ENCODE results near the gene CCDC15. TPM values are rescaled to one million over a fixed set of nuclear protein-coding genes. Genes with fewer than 3 reads are reported as not detected.
"Not testable (repeated sequence)": the region's sequence is repeated elsewhere in the genome, so short reads cannot be mapped to it uniquely, and the experiment has no call there.

CCDC15 gene
- total and polyA plus RNA-seq, 5 donors from 2014 or later = 0.64 to 1.8 (median 1.1) TPM

DNA sequence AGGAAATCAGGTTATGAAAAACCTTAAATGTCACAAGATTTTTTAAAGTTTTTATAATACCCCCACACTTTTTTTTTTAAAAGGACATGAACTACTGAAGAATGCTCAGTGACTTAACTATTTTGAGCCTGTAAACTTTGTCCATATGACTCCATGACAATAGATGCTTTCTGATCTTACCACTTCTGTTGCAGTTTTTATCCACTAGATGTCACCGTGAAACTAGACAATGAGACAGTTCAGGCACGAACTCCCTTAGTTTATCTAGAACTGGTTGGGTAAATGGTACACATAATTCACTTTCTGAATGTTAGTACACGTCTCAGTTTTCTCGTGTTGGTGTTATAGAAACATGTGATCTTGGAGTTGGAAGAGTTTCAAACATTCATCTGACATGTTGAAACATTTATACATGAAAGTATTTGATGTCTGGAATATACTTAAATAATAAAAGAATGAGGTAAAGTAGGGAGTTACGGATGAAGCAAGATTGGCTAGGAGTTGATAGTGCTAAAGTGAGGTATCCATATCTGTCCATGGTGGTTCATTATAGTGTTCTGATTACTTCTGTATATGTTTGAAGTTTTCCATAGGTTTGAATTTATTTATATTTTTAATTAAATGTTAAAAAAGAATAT lies 8.1 kb downstream of the CCDC15 start:
- peak; percentile 95 to 98 for ATAC-seq (ENCODE audit: low read depth in 2 of 2)
- no peak overlapping the region for H3K27ac Mint-ChIP-seq
- Histone ChIP-seq H3K9me3 (ENCODE audit: control insufficient read depth in 2 of 2, low read length in 2 of 2) (no peaks in the 10 kb centered on the region), H3K4me1 (ENCODE audit: control insufficient read depth, insufficient read depth, low read length, poor library complexity, severe bottlenecking) (no peaks in the 10 kb centered on the region), H3K27me3 (ENCODE audit: control insufficient read depth, insufficient read depth, low read length) (no peaks in the 10 kb centered on the region), H3K27ac (ENCODE audit: insufficient read depth, low read length, poor library complexity, severe bottlenecking) (no peak overlapping the region), H3K4me3 (ENCODE audit: low read depth, low read length) (no peak overlapping the region), H3K36me3 (ENCODE audit: control insufficient read depth, insufficient read depth, low read length) (no peaks in the 10 kb centered on the region)
- DNase-seq = peak in 2 of 3 donors; percentile 72 to 83
- no peaks in the 10 kb centered on the region for H3K4me1 Mint-ChIP-seq
- no peak overlapping the region for H3K4me3 Mint-ChIP-seq
- H3K9me3 Mint-ChIP-seq = no peaks in the 10 kb centered on the region
- H3K27me3 Mint-ChIP-seq = no peaks in the 10 kb centered on the region
- no peaks in the 10 kb centered on the region for H3K36me3 Mint-ChIP-seq

DNA sequence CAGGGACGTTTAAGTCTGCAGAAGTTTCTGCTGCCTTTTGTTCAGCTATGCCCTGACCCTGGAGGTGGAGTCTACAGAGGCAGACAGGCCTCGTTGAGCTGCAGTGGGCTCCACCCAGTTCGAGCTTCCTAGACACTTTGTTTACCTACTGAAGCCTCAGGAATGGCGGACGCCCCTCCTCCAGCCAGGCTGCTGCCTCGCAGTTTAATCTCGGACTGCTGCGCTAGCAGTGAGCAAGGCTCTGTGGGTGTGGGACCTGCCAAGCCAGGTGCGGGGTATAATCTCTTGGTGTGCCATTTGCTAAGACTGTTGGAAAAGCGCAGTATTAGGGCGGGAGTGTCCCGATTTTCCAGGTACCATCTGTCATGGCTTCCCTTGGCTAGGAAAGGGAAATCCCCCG lies 14.2 kb downstream of the CCDC15 start:
- not testable (repeated sequence) for H3K27me3 ChIP-seq (ENCODE audit: control insufficient read depth, insufficient read depth, low read length); ATAC-seq (ENCODE audit: low read depth in 2 of 2); H3K27me3 Mint-ChIP-seq; H3K9me3 Mint-ChIP-seq; DNase-seq; H3K36me3 Mint-ChIP-seq; H3K4me3 ChIP-seq (ENCODE audit: low read depth, low read length); H3K4me1 Mint-ChIP-seq; H3K9me3 ChIP-seq (ENCODE audit: control insufficient read depth in 2 of 2, low read length in 2 of 2); H3K27ac ChIP-seq (ENCODE audit: insufficient read depth, low read length, poor library complexity, severe bottlenecking); H3K36me3 ChIP-seq (ENCODE audit: control insufficient read depth, insufficient read depth, low read length); H3K4me1 ChIP-seq (ENCODE audit: control insufficient read depth, insufficient read depth, low read length, poor library complexity, severe bottlenecking); H3K27ac Mint-ChIP-seq; H3K4me3 Mint-ChIP-seq

DNA sequence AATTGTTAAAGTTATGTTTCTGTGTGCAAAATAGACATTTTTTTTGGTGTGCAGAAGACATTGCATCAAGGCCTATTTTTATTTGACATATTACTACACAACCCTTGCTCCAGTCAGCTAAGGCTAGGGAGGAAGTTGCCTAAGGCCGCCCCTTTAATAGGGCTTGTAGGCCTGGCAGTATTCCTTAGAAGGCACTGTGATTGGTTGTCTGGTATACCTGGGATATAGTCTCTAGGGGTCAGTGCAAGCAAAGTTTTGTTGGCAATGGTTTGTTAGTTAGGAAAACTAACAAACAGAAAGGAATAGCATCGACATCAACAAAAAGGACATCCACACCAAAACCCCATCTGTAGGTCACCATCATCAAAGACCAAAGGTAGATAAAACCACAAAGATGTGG lies 16.9 kb downstream of the CCDC15 start:
- no peaks in the 10 kb centered on the region for H3K9me3 Mint-ChIP-seq
- no peak for ATAC-seq (ENCODE audit: low read depth in 2 of 2)

DNA sequence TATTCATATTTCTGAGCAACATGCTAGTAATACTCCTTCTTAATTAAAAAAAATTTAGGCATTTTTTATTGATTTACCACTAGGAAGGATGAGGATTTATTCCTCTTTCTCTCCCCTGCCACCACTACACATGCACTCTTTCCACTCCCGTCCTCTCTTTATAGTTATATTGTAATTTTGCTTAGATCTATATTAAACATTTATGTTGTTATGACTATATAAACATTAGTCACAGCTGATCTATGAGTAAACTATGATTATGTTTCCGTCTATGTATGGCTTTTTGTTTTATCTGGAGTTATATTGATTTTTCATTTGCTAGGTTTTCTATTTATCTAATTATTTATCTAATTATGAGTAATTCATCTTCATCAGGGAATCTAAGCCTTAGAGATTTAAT lies 17.8 kb downstream of the CCDC15 start:
- no peaks in the 10 kb centered on the region for H3K36me3 ChIP-seq (ENCODE audit: control insufficient read depth, insufficient read depth, low read length)
- H3K27ac ChIP-seq (ENCODE audit: insufficient read depth, low read length, poor library complexity, severe bottlenecking) = no peak overlapping the region
- no peaks in the 10 kb centered on the region for H3K4me1 Mint-ChIP-seq
- H3K4me1 ChIP-seq (ENCODE audit: control insufficient read depth, insufficient read depth, low read length, poor library complexity, severe bottlenecking) = no peaks in the 10 kb centered on the region
- no peaks in the 10 kb centered on the region for H3K27me3 Mint-ChIP-seq
- no peaks in the 10 kb centered on the region for H3K9me3 Mint-ChIP-seq
- no peaks in the 10 kb centered on the region for H3K9me3 ChIP-seq (ENCODE audit: control insufficient read depth in 2 of 2, low read length in 2 of 2)
- H3K36me3 Mint-ChIP-seq = no peaks in the 10 kb centered on the region
- no peaks in the 10 kb centered on the region for H3K27me3 ChIP-seq (ENCODE audit: control insufficient read depth, insufficient read depth, low read length)
- DNase-seq = no peak
- H3K4me3 ChIP-seq (ENCODE audit: low read depth, low read length) = no peak overlapping the region
- ATAC-seq (ENCODE audit: low read depth in 2 of 2) = no peak
- H3K27ac Mint-ChIP-seq = no peak overlapping the region
- no peak overlapping the region for H3K4me3 Mint-ChIP-seq

More for the DNA sequence above, 16.9 kb downstream of the CCDC15 start:
- H3K4me3 ChIP-seq (ENCODE audit: low read depth, low read length) = no peak overlapping the region
- H3K9me3 ChIP-seq (ENCODE audit: control insufficient read depth in 2 of 2, low read length in 2 of 2) = no peaks in the 10 kb centered on the region
- Mint-ChIP-seq H3K27me3 (no peaks in the 10 kb centered on the region), H3K4me3 (no peak overlapping the region), H3K27ac (no peak overlapping the region), H3K36me3 (no peaks in the 10 kb centered on the region), H3K4me1 (no peaks in the 10 kb centered on the region)
- no peak for DNase-seq
- no peaks in the 10 kb centered on the region for H3K36me3 ChIP-seq (ENCODE audit: control insufficient read depth, insufficient read depth, low read length)
- H3K27me3 ChIP-seq (ENCODE audit: control insufficient read depth, insufficient read depth, low read length) = no peaks in the 10 kb centered on the region
- H3K4me1 ChIP-seq (ENCODE audit: control insufficient read depth, insufficient read depth, low read length, poor library complexity, severe bottlenecking) = no peaks in the 10 kb centered on the region
- H3K27ac ChIP-seq (ENCODE audit: insufficient read depth, low read length, poor library complexity, severe bottlenecking) = no peak overlapping the region

DNA sequence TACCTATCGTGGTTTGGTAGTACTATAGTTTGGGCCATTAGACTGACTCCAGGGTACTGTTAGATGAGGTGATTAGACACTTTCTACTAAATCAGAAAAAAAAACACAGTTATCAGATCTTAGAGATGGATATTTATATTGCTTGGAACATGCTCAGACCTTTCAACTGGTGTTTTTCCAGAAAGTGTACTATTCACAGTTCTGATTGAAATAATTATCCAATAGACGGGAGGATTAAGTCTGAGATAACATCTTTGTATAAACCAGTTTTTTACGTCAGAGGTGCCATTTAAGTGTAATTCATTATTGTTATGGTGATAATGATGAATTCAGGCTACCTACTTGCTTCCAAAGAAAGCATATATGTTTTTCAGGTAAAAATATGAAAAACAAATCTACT lies 22.5 kb downstream of the CCDC15 start:
- no peaks in the 10 kb centered on the region for H3K4me1 ChIP-seq (ENCODE audit: control insufficient read depth, insufficient read depth, low read length, poor library complexity, severe bottlenecking)
- DNase-seq = no peak
- no peaks in the 10 kb centered on the region for H3K27me3 Mint-ChIP-seq
- peaks cover 34% of the 10 kb centered on the region for H3K36me3 Mint-ChIP-seq
- ATAC-seq (ENCODE audit: low read depth in 2 of 2) = no peak
- H3K4me3 ChIP-seq (ENCODE audit: low read depth, low read length) = no peak overlapping the region
- H3K4me1 Mint-ChIP-seq = no peaks in the 10 kb centered on the region
- no peak overlapping the region for H3K4me3 Mint-ChIP-seq
- H3K27ac Mint-ChIP-seq = no peak overlapping the region
- peaks cover 2% of the 10 kb centered on the region for H3K36me3 ChIP-seq (ENCODE audit: control insufficient read depth, insufficient read depth, low read length)
- H3K27me3 ChIP-seq (ENCODE audit: control insufficient read depth, insufficient read depth, low read length) = no peaks in the 10 kb centered on the region
- peaks cover 0 to 4% of the 10 kb centered on the region in 2 experiments for H3K9me3 ChIP-seq (ENCODE audit: control insufficient read depth in 2 of 2, low read length in 2 of 2)
- H3K27ac ChIP-seq (ENCODE audit: insufficient read depth, low read length, poor library complexity, severe bottlenecking) = no peak overlapping the region
- peaks cover 0 to 20% (median 8%) of the 10 kb centered on the region in 7 donors for H3K9me3 Mint-ChIP-seq

DNA sequence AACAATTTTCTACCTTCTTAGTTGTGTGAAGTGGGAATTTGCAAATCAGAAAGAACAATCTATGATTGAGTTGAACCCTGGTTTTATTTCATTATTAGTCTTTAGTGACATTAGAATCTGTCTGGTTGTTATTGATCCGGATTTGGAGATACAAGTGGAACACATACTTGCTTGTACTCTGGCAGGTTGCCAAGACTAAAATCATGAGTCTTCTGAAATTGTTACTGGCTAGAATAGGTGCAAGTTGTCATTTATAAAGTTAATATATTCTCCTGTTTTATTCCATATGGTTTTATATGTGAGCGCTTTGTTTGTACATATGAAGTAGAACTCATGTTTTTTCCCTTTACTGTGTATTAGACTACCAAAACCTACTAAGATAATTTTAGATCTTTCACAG lies 23.0 kb downstream of the CCDC15 start:
- ATAC-seq (ENCODE audit: low read depth in 2 of 2) = no peak
- DNase-seq = no peak
- H3K4me1 Mint-ChIP-seq = no peaks in the 10 kb centered on the region
- Histone ChIP-seq H3K4me1 (ENCODE audit: control insufficient read depth, insufficient read depth, low read length, poor library complexity, severe bottlenecking) (no peaks in the 10 kb centered on the region), H3K27ac (ENCODE audit: insufficient read depth, low read length, poor library complexity, severe bottlenecking) (no peak overlapping the region), H3K4me3 (ENCODE audit: low read depth, low read length) (no peak overlapping the region), H3K36me3 (ENCODE audit: control insufficient read depth, insufficient read depth, low read length) (peaks cover 2% of the 10 kb centered on the region), H3K27me3 (ENCODE audit: control insufficient read depth, insufficient read depth, low read length) (no peaks in the 10 kb centered on the region), H3K9me3 (ENCODE audit: control insufficient read depth in 2 of 2, low read length in 2 of 2) (peaks cover under 1 to 7% of the 10 kb centered on the region in 2 experiments)
- peaks cover 2 to 23% (median 8%) of the 10 kb centered on the region in 7 donors for H3K9me3 Mint-ChIP-seq
- H3K27ac Mint-ChIP-seq = no peak overlapping the region
- no peak overlapping the region for H3K4me3 Mint-ChIP-seq
- H3K36me3 Mint-ChIP-seq = peaks cover 38% of the 10 kb centered on the region
- no peaks in the 10 kb centered on the region for H3K27me3 Mint-ChIP-seq

- H3K4me3 ChIP-seq (ENCODE audit: low read depth, low read length) = no peak overlapping the region
- Mint-ChIP-seq H3K36me3 (peaks cover 46% of the 10 kb centered on the region), H3K9me3 (peaks cover 3 to 36% (median 14%) of the 10 kb centered on the region in 7 donors), H3K27me3 (no peaks in the 10 kb centered on the region), H3K4me3 (no peak overlapping the region), H3K4me1 (no peaks in the 10 kb centered on the region), H3K27ac (no peak overlapping the region)
- no peak for DNase-seq
- H3K36me3 ChIP-seq (ENCODE audit: control insufficient read depth, insufficient read depth, low read length) = peaks cover 4% of the 10 kb centered on the region
- ATAC-seq (ENCODE audit: low read depth in 2 of 2) = no peak
- no peak overlapping the region for H3K27ac ChIP-seq (ENCODE audit: insufficient read depth, low read length, poor library complexity, severe bottlenecking)
- no peaks in the 10 kb centered on the region for H3K27me3 ChIP-seq (ENCODE audit: control insufficient read depth, insufficient read depth, low read length)
- H3K4me1 ChIP-seq (ENCODE audit: control insufficient read depth, insufficient read depth, low read length, poor library complexity, severe bottlenecking) = no peaks in the 10 kb centered on the region
- H3K9me3 ChIP-seq (ENCODE audit: control insufficient read depth in 2 of 2, low read length in 2 of 2) = peaks cover 7 to 11% of the 10 kb centered on the region in 2 experiments
Measured at GRCh38 chr11:124978316-124978715, 24.3 kb downstream of the CCDC15 start.

DNA sequence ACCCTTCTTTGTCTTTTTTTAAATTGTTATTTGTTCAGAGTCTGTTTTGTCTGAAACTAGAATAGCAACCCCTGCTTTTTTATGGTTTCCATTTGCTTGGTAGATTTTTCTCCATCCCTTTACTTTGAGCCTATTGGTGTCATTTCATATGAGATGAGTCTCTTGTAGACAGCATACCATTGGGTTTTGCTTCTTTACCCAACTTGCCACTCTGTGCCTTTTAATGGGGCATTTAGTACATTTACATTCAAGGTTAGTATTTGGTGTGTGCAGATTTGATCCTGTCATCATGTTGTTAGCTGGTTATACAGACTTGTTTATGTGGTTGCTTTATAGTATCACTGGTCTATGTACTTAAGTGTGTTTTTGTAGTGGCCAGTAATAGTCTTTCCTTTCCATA lies 28.0 kb downstream of the CCDC15 start:
- Mint-ChIP-seq H3K27ac (no peak overlapping the region), H3K4me1 (no peaks in the 10 kb centered on the region), H3K4me3 (no peak overlapping the region), H3K27me3 (no peaks in the 10 kb centered on the region), H3K9me3 (peaks cover 5 to 36% (median 14%) of the 10 kb centered on the region in 7 donors), H3K36me3 (peaks cover 62% of the 10 kb centered on the region)
- ATAC-seq (ENCODE audit: low read depth in 2 of 2) (no peak), DNase-seq (no peak)
- Histone ChIP-seq H3K27ac (ENCODE audit: insufficient read depth, low read length, poor library complexity, severe bottlenecking) (no peak overlapping the region), H3K4me3 (ENCODE audit: low read depth, low read length) (no peak overlapping the region), H3K36me3 (ENCODE audit: control insufficient read depth, insufficient read depth, low read length) (peaks cover 4% of the 10 kb centered on the region), H3K27me3 (ENCODE audit: control insufficient read depth, insufficient read depth, low read length) (no peaks in the 10 kb centered on the region), H3K9me3 (ENCODE audit: control insufficient read depth in 2 of 2, low read length in 2 of 2) (peaks cover 7 to 11% of the 10 kb centered on the region in 2 experiments), H3K4me1 (ENCODE audit: control insufficient read depth, insufficient read depth, low read length, poor library complexity, severe bottlenecking) (no peaks in the 10 kb centered on the region)

All from CD4-positive, CD25-positive, alpha-beta regulatory T cell (primary cell).